IMR-90 (cell line): ENCODE measurements around the gene CEACAM1. TPM values are rescaled to one million over a fixed set of nuclear protein-coding genes. Genes with fewer than 3 reads are reported as not detected.

Experiments used
- ATAC-seq: fragments of 200-7000 bp; cut with Tn5 transposase; 2 replicates; pipeline ENCODE4 v1.9.1; 2020; ENCODE audit warnings: low read depth, mild to moderate bottlenecking, moderate library complexity
- BruUV-seq: library from RNA; stranded (reverse); fragments of 400-500 nt; replicated peaks from 2 replicates; lab custom pipeline; 2021; lab: Mats Ljungman, UMichigan
- CTCF ChIA-PET: fragments of 300-600 bp; formaldehyde crosslinking; extraction: SDS; loops from one replicate; lab custom pipeline; 2021; ENCODE audit warnings: antibody characterized with exemption; lab: Yijun Ruan, JAX
- POLR2A ChIA-PET: fragments of 300-600 bp; sonication (Branson Sonifier 250); formaldehyde crosslinking; loops from one replicate; lab custom pipeline; 2022; ENCODE audit warnings: antibody characterized with exemption; ENCODE audit not compliant: unreplicated experiment; lab: Charles Lee
- DNase-seq: peaks from one replicate; pipeline ENCODE4 v3.0.0; 2013
- H2AFZ ChIP-seq: replicated peaks from 2 replicates; pipeline ENCODE3; 2013; ENCODE audit warnings: low read length, mild to moderate bottlenecking; ENCODE audit not compliant: poor library complexity
- H2AK5ac ChIP-seq: 2 replicates; pipeline ENCODE4 v1.6.1; 2013; ENCODE audit warnings: low read depth, low read length, inconsistent platforms
- H2AK9ac ChIP-seq: replicated peaks from 2 replicates; pipeline ENCODE3; 2013; ENCODE audit warnings: mild to moderate bottlenecking, low read depth, low read length, moderate library complexity; ENCODE audit not compliant: poor library complexity
- H2BK120ac ChIP-seq: 2 replicates; pipeline ENCODE4 v1.6.1; 2013; ENCODE audit warnings: low read depth, low read length, inconsistent platforms
- H2BK15ac ChIP-seq: 3 replicates; pipeline ENCODE4 v1.6.1; 2013; ENCODE audit warnings: low read depth, low read length, inconsistent platforms
- H2BK20ac ChIP-seq: 2 replicates; pipeline ENCODE4 v1.6.1; 2013; ENCODE audit warnings: low read depth, mild to moderate bottlenecking, inconsistent platforms, low read length, moderate library complexity
- H2BK5ac ChIP-seq: 2 replicates; pipeline ENCODE4 v1.6.1; 2013; ENCODE audit warnings: mild to moderate bottlenecking, low read depth, low read length, inconsistent platforms; ENCODE audit not compliant: poor library complexity, severe bottlenecking
- H3K14ac ChIP-seq: replicated peaks from 2 replicates; pipeline ENCODE4 v1.6.1; 2013; ENCODE audit warnings: low read depth, low read length, inconsistent platforms
- H3K18ac ChIP-seq: 2 replicates; pipeline ENCODE4 v1.6.1; 2013; ENCODE audit warnings: low read depth, low read length, control low read depth
- H3K23ac ChIP-seq: 2 replicates; pipeline ENCODE4 v1.6.1; 2013; ENCODE audit warnings: low read depth, low read length, inconsistent platforms
- H3K27ac ChIP-seq: 2 replicates; pipeline ENCODE4 v1.5.1; 2013; ENCODE audit warnings: mild to moderate bottlenecking, control low read depth, low read length; ENCODE audit not compliant: insufficient read depth
- H3K27me3 ChIP-seq: 2 replicates; pipeline ENCODE4 v1.6.1; 2013; ENCODE audit warnings: low read length; ENCODE audit not compliant: control insufficient read depth, insufficient read depth
- H3K36me3 ChIP-seq: 2 replicates; pipeline ENCODE4 v1.6.1; 2013; ENCODE audit warnings: low read length, mixed read lengths; ENCODE audit not compliant: control insufficient read depth, insufficient read depth
- H3K4ac ChIP-seq: 2 replicates; pipeline ENCODE4 v1.6.1; 2013; ENCODE audit warnings: low read depth, low read length, inconsistent platforms
- H3K4me1 ChIP-seq: 2 replicates; pipeline ENCODE4 v1.6.1; 2013; ENCODE audit warnings: low read length, mixed read lengths; ENCODE audit not compliant: control insufficient read depth, insufficient read depth
- H3K4me2 ChIP-seq: 2 replicates; pipeline ENCODE4 v1.6.1; 2013; ENCODE audit warnings: low read depth, mild to moderate bottlenecking, control low read depth, low read length, moderate library complexity
- H3K4me3 ChIP-seq: 2 replicates; pipeline ENCODE4 v1.5.1; 2013; ENCODE audit warnings: low read depth, mild to moderate bottlenecking, control low read depth, low read length, moderate library complexity; ENCODE audit not compliant: insufficient read depth
- H3K56ac ChIP-seq: 2 replicates; pipeline ENCODE4 v1.6.1; 2013; ENCODE audit warnings: low read length, inconsistent platforms; ENCODE audit not compliant: insufficient read depth; ENCODE audit errors: extremely low read depth
- H3K79me1 ChIP-seq, 2 experiments: 2 replicates each; pipeline ENCODE4 v1.6.1; 2013; ENCODE audit warnings: low read length in 2 of 2, inconsistent platforms in 1 of 2, low read depth in 1 of 2
- H3K9ac ChIP-seq: 2 replicates; pipeline ENCODE4 v1.6.1; 2013; ENCODE audit warnings: low read depth, low read length, control low read depth
- H3K9me1 ChIP-seq: 2 replicates; pipeline ENCODE4 v1.6.1; 2013; ENCODE audit warnings: low read length, inconsistent platforms; ENCODE audit not compliant: insufficient read depth
- H3K9me3 ChIP-seq: 2 replicates; pipeline ENCODE4 v1.6.1; 2013; ENCODE audit warnings: low read length; ENCODE audit not compliant: control insufficient read depth, insufficient read depth
- H4K20me1 ChIP-seq: 2 replicates; pipeline ENCODE4 v1.6.1; 2013; ENCODE audit warnings: low read length, inconsistent platforms; ENCODE audit not compliant: insufficient read depth
- H4K5ac ChIP-seq: 2 replicates; pipeline ENCODE4 v1.6.1; 2013; ENCODE audit warnings: mild to moderate bottlenecking, low read depth, low read length, control low read depth
- H4K8ac ChIP-seq, 2 experiments: 2 replicates each; pipeline ENCODE4 v1.6.1; 2013; ENCODE audit warnings: low read depth in 2 of 2, low read length in 2 of 2, control low read depth in 1 of 2, inconsistent platforms in 1 of 2
- H4K91ac ChIP-seq: 2 replicates; pipeline ENCODE4 v1.6.1; 2013; ENCODE audit warnings: low read depth, low read length, inconsistent platforms; ENCODE audit not compliant: insufficient read depth
- BHLHE40 ChIP-seq: fragments of 150-350 bp; IDR thresholded peaks from 2 replicates; pipeline ENCODE4 v1.6.1; 2016; ENCODE audit warnings: mild to moderate bottlenecking, low read depth, low read length
- CEBPB ChIP-seq: IDR thresholded peaks from 2 replicates; pipeline ENCODE4 v1.6.1; 2012; ENCODE audit warnings: low read depth, low read length, improper control_type of control experiment
- CHD1 ChIP-seq: IDR thresholded peaks from 2 replicates; pipeline ENCODE4 v1.6.1; 2012; ENCODE audit warnings: low read depth, low read length, improper control_type of control experiment
- CTCF ChIP-seq: conservative IDR thresholded peaks from 2 replicates; pipeline ENCODE4 v1.5.1; 2012; ENCODE audit warnings: mild to moderate bottlenecking, low read depth, low read length, improper control_type of control experiment
- ELK1 ChIP-seq: fragments of 150-350 bp; IDR thresholded peaks from 2 replicates; pipeline ENCODE4 v1.6.1; 2016; ENCODE audit warnings: low read depth, mild to moderate bottlenecking, low read length, moderate library complexity, borderline replicate concordance
- FOS ChIP-seq: fragments of 150-350 bp; IDR thresholded peaks from 2 replicates; pipeline ENCODE4 v1.6.1; 2016; ENCODE audit warnings: low read depth, low read length
- MAFK ChIP-seq: IDR thresholded peaks from 2 replicates; pipeline ENCODE4 v1.6.1; 2012; ENCODE audit warnings: low read depth, low read length, improper control_type of control experiment
- MAZ ChIP-seq: IDR thresholded peaks from 2 replicates; pipeline ENCODE4 v1.6.1; 2012; ENCODE audit warnings: low read depth, mild to moderate bottlenecking, low read length, improper control_type of control experiment, moderate library complexity, borderline replicate concordance
- NFE2L2 ChIP-seq: fragments of 150-350 bp; IDR thresholded peaks from 2 replicates; pipeline ENCODE4 v1.6.1; 2016; ENCODE audit warnings: low read depth, mild to moderate bottlenecking, low read length
- POLR2A ChIP-seq: IDR thresholded peaks from 2 replicates; pipeline ENCODE4 v1.6.1; 2012; ENCODE audit warnings: mild to moderate bottlenecking, low read depth, low read length
- RAD21 ChIP-seq: IDR thresholded peaks from 2 replicates; pipeline ENCODE4 v1.6.1; 2012; ENCODE audit warnings: low read length, improper control_type of control experiment
- RCOR1 ChIP-seq: IDR thresholded peaks from 2 replicates; pipeline ENCODE4 v1.6.1; 2012; ENCODE audit warnings: mild to moderate bottlenecking, low read length, improper control_type of control experiment; ENCODE audit not compliant: insufficient replicate concordance
- SMC3 ChIP-seq: fragments of 150-350 bp; IDR thresholded peaks from 2 replicates; pipeline ENCODE4 v1.6.1; 2016; ENCODE audit warnings: low read depth, mild to moderate bottlenecking, antibody characterized with exemption, low read length, moderate library complexity
- USF2 ChIP-seq: fragments of 150-350 bp; IDR thresholded peaks from 2 replicates; pipeline ENCODE4 v1.6.1; 2017; ENCODE audit warnings: mild to moderate bottlenecking, antibody characterized with exemption, low read length, low read depth
- WGBS, 2 experiments: methylation state at CpG; one replicate each; pipeline versions ENCODE4 v1.1.5 to v1.1.7; 2013; ENCODE audit warnings: missing lambda C conversion rate in 2 of 2; ENCODE audit not compliant: insufficient read length in 1 of 2; ENCODE audit errors: extremely low coverage in 2 of 2; 5-methylcytosine and 5-hydroxymethylcytosine counted together
- dilution Hi-C: fragments of 300-500 bp; cut with HindIII; formaldehyde crosslinking; loops from one replicate; pipeline ENCODE4 v1.14.3; 2018; ENCODE audit warnings: low sequenced_read_pairs; ENCODE audit not compliant: unreplicated experiment
- in situ Hi-C: fragments of 300-500 bp; cut with MboI; formaldehyde crosslinking; loops from 3 replicates; pipeline ENCODE4 v1.14.3; 2019; ENCODE audit warnings: low sequenced_read_pairs, inconsistent platforms, mixed read lengths
- intact Hi-C: fragments of 100-400 bp; cut with micrococcal nuclease; formaldehyde crosslinking; loops from 2 replicates; pipeline ENCODE4 v1.10.0; 2022
- polyA plus RNA-seq, 3 experiments: library from polyadenylated mRNA; depleted of rRNA; stranded (reverse); fragments of >200 nt; gene quantifications; 2 replicates each; pipeline ENCODE4 v1.2.3, GENCODE V29; 2012; ENCODE audit warnings: low replicate concordance in 1 of 3
- total RNA-seq: library from RNA; depleted of rRNA; stranded (reverse); fragments of >200 nt; gene quantifications from 2 replicates; pipeline ENCODE4 v1.2.3, GENCODE V29; 2012

Gene CEACAM1
- total and polyA plus RNA-seq, 2 of the 4 experiments (the other 2 are of a cell fraction): not detected

- no peaks in the 10 kb centered on the region for H3K9me1 ChIP-seq
- no peaks in the 10 kb centered on the region for H4K20me1 ChIP-seq
- no peak for DNase-seq
- H3K9me3 ChIP-seq: peaks cover 2% of the 10 kb centered on the region; the same call in 1 of the 2 replicates
- H3K23ac ChIP-seq: no peak overlapping the region
- H3K18ac ChIP-seq: no peak overlapping the region
- H3K4me2 ChIP-seq: no peak overlapping the region
- peaks cover 30% of the 10 kb centered on the region for H3K27me3 ChIP-seq
- ChIA-PET CTCF (no interaction called here), POLR2A (interaction anchor here (0.6 kb wide), 1 partner anchor 16 kb away, joined by 3 read pairs; no protein-coding TSS in a partner anchor)
- in situ Hi-C loops (no loop called here), dilution Hi-C loops (no loop called here), intact Hi-C loops (no loop called here)
- TF ChIP-seq POLR2A (no peak), CTCF (no peak), MAZ (no peak), USF2 (no peak), RCOR1 (no peak), ELK1 (no peak), CHD1 (no peak), FOS (no peak), CEBPB (no peak), BHLHE40 (no peak), NFE2L2 (no peak), RAD21 (no peak), SMC3 (no peak), MAFK (no peak)
- no peaks in the 10 kb centered on the region for H3K36me3 ChIP-seq
- H3K27ac ChIP-seq: no peak overlapping the region
- H2AFZ ChIP-seq: no peak overlapping the region
- no peak overlapping the region for H4K91ac ChIP-seq
- H3K4me3 ChIP-seq: no peak overlapping the region
- H4K8ac ChIP-seq: no peak overlapping the region
- H2BK20ac ChIP-seq: no peak overlapping the region
- no peak overlapping the region for H4K5ac ChIP-seq
- no peak overlapping the region for H2AK5ac ChIP-seq
- no peak for ATAC-seq
- no peak overlapping the region for H2BK15ac ChIP-seq
- no CpG with 5 or more reads among the region's 2 CpGs for WGBS, 2 experiments
- no TSS peak for BruUV-seq
- H2BK5ac ChIP-seq: no peak overlapping the region
- no peaks in the 10 kb centered on the region for H3K4me1 ChIP-seq
- H2AK9ac ChIP-seq: no peak overlapping the region
- H2BK120ac ChIP-seq: no peak overlapping the region
- no peak overlapping the region for H3K4ac ChIP-seq
- H3K79me1 ChIP-seq: no peaks in the 10 kb centered on the region
- H3K14ac ChIP-seq: no peak overlapping the region
- H3K56ac ChIP-seq: no peak overlapping the region
- no peak overlapping the region for H3K9ac ChIP-seq
Measured at GRCh38 chr19:42542791-42543190, 14.5 kb upstream of the CEACAM1 start.
